Psoas muscle (tissue), 8 donors: ENCODE measurements around the gene PRSS50. TPM values are rescaled to one million over a fixed set of nuclear protein-coding genes. Genes with fewer than 3 reads are reported as not detected.
"Not testable (repeated sequence)": the region's sequence is repeated elsewhere in the genome, so short reads cannot be mapped to it uniquely, and the experiment has no call there.

Experiments used
- ATAC-seq, 4 donors: fragments of 200-7000 bp; cut with Tn5 transposase; one replicate each; pipeline ENCODE4 v1.9.1; 2020; ENCODE audit warnings: moderate library complexity in 3 of 4, mild to moderate bottlenecking in 2 of 4
- DNase-seq, 2 donors: peaks; one replicate each; pipeline ENCODE4 v3.0.0-alpha.2; 2020
- H3K27ac ChIP-seq: fragments of 200-600 bp; one replicate; pipeline ENCODE4 v1.8.0; 2022
- H3K27me3 ChIP-seq, 3 donors: fragments of 200-600 bp in 1 of 3; one replicate each; pipeline versions ENCODE4 v1.6.1 to v1.8.0; 2013 to 2022; ENCODE audit warnings: low read length in 2 of 3, mild to moderate bottlenecking in 2 of 3, moderate library complexity in 1 of 3; ENCODE audit not compliant: insufficient read depth in 3 of 3
- H3K36me3 ChIP-seq, 2 donors: fragments of 200-600 bp in 1 of 2; one replicate each; pipeline versions ENCODE4 v1.6.1 to v1.8.0; 2013 to 2022; ENCODE audit warnings: low read depth in 1 of 2, mild to moderate bottlenecking in 1 of 2, moderate library complexity in 1 of 2; ENCODE audit not compliant: insufficient read depth in 1 of 2
- H3K4me1 ChIP-seq: fragments of 200-600 bp; one replicate; pipeline ENCODE4 v1.8.0; 2022
- H3K4me3 ChIP-seq: fragments of 200-600 bp; one replicate; pipeline ENCODE4 v1.8.0; 2022; ENCODE audit warnings: mild to moderate bottlenecking
- H3K9me3 ChIP-seq: fragments of 200-600 bp; one replicate; pipeline ENCODE4 v1.8.0; 2022
- WGBS, 3 donors: extraction: QIAGEN DNeasy Blood & Tissue Kit; methylation state at CpG; one replicate each; pipeline versions ENCODE4 v1.1.6 to v1.1.7; 2013; 5-methylcytosine and 5-hydroxymethylcytosine counted together
- intact Hi-C, 2 donors: fragments of 100-400 bp; cut with DNase I; formaldehyde crosslinking; loops; one replicate each; pipeline versions ENCODE4 v1.11.0 to v1.14.2; 2022
- polyA plus RNA-seq, 3 donors: library from polyadenylated mRNA; stranded (reverse); fragments of 200-250 nt; gene quantifications; one replicate each; pipeline ENCODE4 v1.2.3, GENCODE V29; 2013
- total RNA-seq, 4 donors: library from RNA; stranded (reverse); fragmentation: NEBNext Ultra II Directional in 2 of 4; extraction: Animal tissue kit (Norgen Biotek cat#: 25700) in 2 of 4; gene quantifications; one replicate each; pipeline versions ENCODE4 v1.2.1 to v1.2.4, GENCODE V29; 2021 to 2023
- TF ChIP-seq, protein P1 (sequence below): fragments of 200-600 bp; IDR thresholded peaks from one replicate; pipeline ENCODE4 v1.8.0; 2022; ENCODE audit warnings: antibody characterized with exemption
- donor health status: healthy with polysubstance abuse.
- donor health status: DM: no; HTN: no; CAD: no; lungs with moderate emphysema.
- donor health status: Bipolar disorder and iron deficiency.
- donor health status: healthy.
- donor health status: DM: yes; HTN: yes; CAD: no.
- donor health status: DM: no; HTN: no; CAD: no.
- donor health status: DM: no; HTN: no; CAD: no.
- donor health status: DM: yes; HTN: yes; CAD: no.

Gene PRSS50
- total and polyA plus RNA-seq, 7 donors = 0.01 to 0.34 (median 0.14) TPM; not detected in 1

DNA sequence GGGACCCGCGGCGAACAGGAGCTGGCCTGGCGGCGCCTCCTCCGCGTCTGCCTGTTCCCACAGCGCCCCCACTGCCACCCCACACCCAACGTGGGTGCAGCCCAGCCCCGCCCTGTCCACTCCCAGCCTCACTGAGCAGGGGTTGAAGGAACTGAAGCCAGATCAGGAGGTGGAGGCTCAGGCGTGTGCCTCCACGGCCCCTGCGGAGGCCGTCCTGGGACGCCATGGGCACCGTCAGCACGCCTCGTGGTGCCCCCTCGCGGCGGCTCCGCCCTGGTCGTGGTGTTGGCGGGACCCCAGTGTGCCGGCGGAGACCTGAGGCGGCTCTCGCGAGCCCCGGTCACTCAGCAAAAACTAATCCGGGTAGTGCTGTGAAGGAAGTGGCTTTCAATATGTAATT lies 39.0 kb upstream of the PRSS50 start:
- H3K4me1 ChIP-seq = no peaks in the 10 kb centered on the region
- no peaks in the 10 kb centered on the region for H3K36me3 ChIP-seq
- no peak overlapping the region for H3K27ac ChIP-seq
- intact Hi-C loops = no loop called here
- WGBS, 3 donors = 90 to 94% (median 92%) methylated on average over 29 to 31 of the region's 31 CpGs
- ATAC-seq (peak in 1 of 4 donors; percentile 16), DNase-seq (no peak)
- no peak overlapping the region for H3K4me3 ChIP-seq
- H3K27me3 ChIP-seq = no peaks in the 10 kb centered on the region
- H3K9me3 ChIP-seq = no peaks in the 10 kb centered on the region
- TF ChIP-seq, protein P1, sequence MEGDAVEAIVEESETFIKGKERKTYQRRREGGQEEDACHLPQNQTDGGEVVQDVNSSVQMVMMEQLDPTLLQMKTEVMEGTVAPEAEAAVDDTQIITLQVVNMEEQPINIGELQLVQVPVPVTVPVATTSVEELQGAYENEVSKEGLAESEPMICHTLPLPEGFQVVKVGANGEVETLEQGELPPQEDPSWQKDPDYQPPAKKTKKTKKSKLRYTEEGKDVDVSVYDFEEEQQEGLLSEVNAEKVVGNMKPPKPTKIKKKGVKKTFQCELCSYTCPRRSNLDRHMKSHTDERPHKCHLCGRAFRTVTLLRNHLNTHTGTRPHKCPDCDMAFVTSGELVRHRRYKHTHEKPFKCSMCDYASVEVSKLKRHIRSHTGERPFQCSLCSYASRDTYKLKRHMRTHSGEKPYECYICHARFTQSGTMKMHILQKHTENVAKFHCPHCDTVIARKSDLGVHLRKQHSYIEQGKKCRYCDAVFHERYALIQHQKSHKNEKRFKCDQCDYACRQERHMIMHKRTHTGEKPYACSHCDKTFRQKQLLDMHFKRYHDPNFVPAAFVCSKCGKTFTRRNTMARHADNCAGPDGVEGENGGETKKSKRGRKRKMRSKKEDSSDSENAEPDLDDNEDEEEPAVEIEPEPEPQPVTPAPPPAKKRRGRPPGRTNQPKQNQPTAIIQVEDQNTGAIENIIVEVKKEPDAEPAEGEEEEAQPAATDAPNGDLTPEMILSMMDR = no peak

GRCh38 chr3:46755646-46756045 lies 38.0 kb upstream of the PRSS50 start:
- no peak for ATAC-seq
- DNase-seq = no peak
- intact Hi-C loops = no loop called here
- no peak overlapping the region for H3K4me3 ChIP-seq
- H3K27ac ChIP-seq = no peak overlapping the region
- no peaks in the 10 kb centered on the region for H3K9me3 ChIP-seq
- H3K4me1 ChIP-seq = no peaks in the 10 kb centered on the region
- H3K27me3 ChIP-seq = no peaks in the 10 kb centered on the region
- H3K36me3 ChIP-seq = no peaks in the 10 kb centered on the region
- WGBS, 3 donors = 90 to 94% (median 91%) methylated on average over 6 of the region's 6 CpGs
- TF ChIP-seq, protein P1 = no peak

GRCh38 chr3:46753127-46753526 lies 35.5 kb upstream of the PRSS50 start:
- WGBS, 3 donors = 80 to 92% (median 90%) methylated on average over 6 of the region's 6 CpGs
- H3K9me3 ChIP-seq, H3K27me3 ChIP-seq, H3K36me3 ChIP-seq, ATAC-seq, DNase-seq, H3K4me1 ChIP-seq, intact Hi-C loops, H3K27ac ChIP-seq, H3K4me3 ChIP-seq: not testable (repeated sequence)

GRCh38 chr3:46750555-46751038 lies 32.9 kb upstream of the PRSS50 start:
- intact Hi-C loops = no loop called here
- Histone ChIP-seq H3K27ac (no peak overlapping the region), H3K36me3 (no peaks in the 10 kb centered on the region), H3K4me1 (no peaks in the 10 kb centered on the region), H3K9me3 (no peaks in the 10 kb centered on the region), H3K4me3 (no peak overlapping the region), H3K27me3 (no peaks in the 10 kb centered on the region)
- DNase-seq = no peak
- WGBS, 3 donors = 88 to 95% (median 92%) methylated on average over 37 to 41 of the region's 41 CpGs
- no peak for ATAC-seq
- TF ChIP-seq, protein P1 = no peak

DNA sequence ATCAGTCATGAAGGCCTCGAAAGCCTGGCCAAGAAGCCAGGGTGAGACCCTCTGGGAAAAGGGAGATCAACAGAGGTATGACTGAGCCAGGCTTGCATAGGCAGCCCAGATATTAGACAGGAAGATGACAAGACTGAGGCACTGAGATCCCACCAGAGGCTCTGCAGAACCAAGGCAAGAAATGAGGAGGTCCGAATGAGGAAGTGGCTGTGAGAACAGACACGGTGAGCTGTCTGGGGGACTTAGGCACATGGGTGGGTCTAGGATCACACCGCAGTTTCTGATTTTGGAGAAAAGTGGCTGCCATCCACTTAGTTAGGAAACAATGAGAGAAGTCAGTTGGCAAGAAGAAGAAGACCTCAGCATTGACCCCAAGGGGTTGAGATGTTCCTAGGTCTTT lies 31.5 kb upstream of the PRSS50 start:
- Histone ChIP-seq H3K4me3 (no peak overlapping the region), H3K9me3 (no peaks in the 10 kb centered on the region), H3K27me3 (no peaks in the 10 kb centered on the region), H3K36me3 (no peaks in the 10 kb centered on the region), H3K4me1 (no peaks in the 10 kb centered on the region), H3K27ac (no peak overlapping the region)
- intact Hi-C loops = no loop called here
- TF ChIP-seq, protein P1 = no peak
- 89 to 92% (median 91%) methylated on average over 4 of the region's 4 CpGs for WGBS, 3 donors
- ATAC-seq (no peak), DNase-seq (no peak)
